Calu3 (cell line): ENCODE results near the gene SYNPO. TPM values are rescaled to one million over a fixed set of nuclear protein-coding genes. Genes with fewer than 3 reads are reported as not detected.
A peak's percentile ranks its signal among the peaks of the same experiment; 100 is the strongest.

ENCODE experiments used
- BruUV-seq: library from RNA; stranded (reverse); fragments of 400-500 nt; replicated peaks from 2 replicates; lab custom pipeline; 2021; lab: Mats Ljungman, UMichigan
- CTCF ChIA-PET: fragments of 300-600 bp; sonication (Branson Sonifier 250); formaldehyde crosslinking; loops from one replicate; lab custom pipeline; 2022; ENCODE audit warnings: antibody characterized with exemption; lab: Charles Lee
- DNase-seq: peaks from one replicate; pipeline ENCODE4 v3.0.0; 2022
- H3K27ac Mint-ChIP-seq: one replicate; pipeline ENCODE4 v1.8.0; 2022; ENCODE audit warnings: mixed read lengths; ENCODE audit not compliant: unreplicated experiment
- H3K27me3 Mint-ChIP-seq: one replicate; pipeline ENCODE4 v1.8.0; 2022; ENCODE audit warnings: mixed read lengths; ENCODE audit not compliant: unreplicated experiment
- H3K36me3 Mint-ChIP-seq: one replicate; pipeline ENCODE4 v1.8.0; 2022; ENCODE audit warnings: mild to moderate bottlenecking, moderate library complexity, mixed read lengths; ENCODE audit not compliant: insufficient read depth, unreplicated experiment
- H3K4me1 Mint-ChIP-seq: one replicate; pipeline ENCODE4 v1.8.0; 2022; ENCODE audit warnings: mild to moderate bottlenecking, low read depth, mixed read lengths; ENCODE audit not compliant: unreplicated experiment
- H3K4me3 Mint-ChIP-seq: one replicate; pipeline ENCODE4 v1.8.0; 2022; ENCODE audit warnings: mild to moderate bottlenecking, low read depth, moderate library complexity, mixed read lengths; ENCODE audit not compliant: unreplicated experiment
- H3K9me3 Mint-ChIP-seq: one replicate; pipeline ENCODE4 v1.8.0; 2022; ENCODE audit warnings: low read depth, mixed read lengths; ENCODE audit not compliant: unreplicated experiment
- intact Hi-C: fragments of 100-400 bp; cut with micrococcal nuclease; formaldehyde crosslinking; loops from one replicate; pipeline ENCODE4 v1.10.0; 2022; ENCODE audit not compliant: unreplicated experiment
- total RNA-seq: library from RNA; stranded (reverse); gene quantifications from 2 replicates; pipeline ENCODE4 v1.2.3, GENCODE V29; 2022
- TF ChIP-seq, protein P1 (sequence below): fragments of 200-600 bp; IDR thresholded peaks from one replicate; pipeline ENCODE4 v1.8.0; 2022; ENCODE audit warnings: antibody characterized with exemption; ENCODE audit not compliant: unreplicated experiment

SYNPO gene
- total RNA-seq, 1 experiment from 2014 or later = 0.92 TPM

DNA sequence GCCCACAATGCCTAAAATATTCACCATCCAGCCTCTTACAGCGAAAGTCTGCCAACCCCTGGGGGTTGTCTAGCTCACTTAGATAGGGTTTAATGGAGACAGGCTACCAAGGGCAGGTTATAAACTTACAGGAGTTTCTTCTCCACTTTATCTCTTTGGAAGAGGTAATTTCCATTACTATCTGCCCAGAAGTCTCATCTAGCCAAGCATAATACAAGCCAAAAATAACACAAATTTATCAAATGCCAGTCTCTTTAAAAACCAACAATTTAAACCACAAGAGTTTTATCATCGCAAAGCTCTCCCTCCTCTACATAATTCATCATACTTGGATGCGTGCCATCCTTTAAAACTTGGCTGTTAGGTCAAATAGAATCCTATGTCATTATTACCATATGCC is 54.2 kb downstream of the SYNPO start:
- Mint-ChIP-seq H3K27me3 (no peaks in the 10 kb centered on the region), H3K9me3 (no peaks in the 10 kb centered on the region), H3K4me1 (no peaks in the 10 kb centered on the region), H3K27ac (no peak overlapping the region), H3K4me3 (no peak overlapping the region), H3K36me3 (peaks cover 37% of the 10 kb centered on the region)
- TF ChIP-seq, protein P1, sequence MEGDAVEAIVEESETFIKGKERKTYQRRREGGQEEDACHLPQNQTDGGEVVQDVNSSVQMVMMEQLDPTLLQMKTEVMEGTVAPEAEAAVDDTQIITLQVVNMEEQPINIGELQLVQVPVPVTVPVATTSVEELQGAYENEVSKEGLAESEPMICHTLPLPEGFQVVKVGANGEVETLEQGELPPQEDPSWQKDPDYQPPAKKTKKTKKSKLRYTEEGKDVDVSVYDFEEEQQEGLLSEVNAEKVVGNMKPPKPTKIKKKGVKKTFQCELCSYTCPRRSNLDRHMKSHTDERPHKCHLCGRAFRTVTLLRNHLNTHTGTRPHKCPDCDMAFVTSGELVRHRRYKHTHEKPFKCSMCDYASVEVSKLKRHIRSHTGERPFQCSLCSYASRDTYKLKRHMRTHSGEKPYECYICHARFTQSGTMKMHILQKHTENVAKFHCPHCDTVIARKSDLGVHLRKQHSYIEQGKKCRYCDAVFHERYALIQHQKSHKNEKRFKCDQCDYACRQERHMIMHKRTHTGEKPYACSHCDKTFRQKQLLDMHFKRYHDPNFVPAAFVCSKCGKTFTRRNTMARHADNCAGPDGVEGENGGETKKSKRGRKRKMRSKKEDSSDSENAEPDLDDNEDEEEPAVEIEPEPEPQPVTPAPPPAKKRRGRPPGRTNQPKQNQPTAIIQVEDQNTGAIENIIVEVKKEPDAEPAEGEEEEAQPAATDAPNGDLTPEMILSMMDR = no peak
- intact Hi-C loops = no loop called here
- DNase-seq = no peak
- CTCF ChIA-PET = no interaction called here
- BruUV-seq = no TSS peak

DNA sequence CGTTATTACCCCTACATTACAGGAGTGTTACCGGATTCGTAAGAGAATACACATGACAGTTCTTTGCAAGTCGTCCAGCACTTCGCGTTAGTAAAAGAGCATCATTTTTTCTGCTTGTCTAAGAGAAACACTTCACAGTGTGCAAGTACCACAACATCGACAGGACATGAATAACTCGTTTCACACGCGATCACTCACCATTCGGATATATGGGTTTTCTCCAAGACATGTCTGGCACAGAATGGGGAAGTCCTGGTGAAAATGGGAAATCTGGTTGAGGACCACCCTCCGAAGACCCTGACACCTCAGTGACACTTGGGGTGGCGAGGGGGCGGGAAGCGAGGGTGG is 59.8 kb downstream of the SYNPO start:
- H3K36me3 Mint-ChIP-seq = peaks cover 12% of the 10 kb centered on the region
- H3K9me3 Mint-ChIP-seq = no peaks in the 10 kb centered on the region
- H3K4me1 Mint-ChIP-seq = no peaks in the 10 kb centered on the region
- intact Hi-C loops = no loop called here
- CTCF ChIA-PET = interaction anchor here (0.6 to 2.0 kb wide), 13 partner anchors 9 to 616 kb away, joined by 3 to 12 read pairs (median 3); partner anchors contain the start of genes DCTN4 and SMIM3
- H3K27ac Mint-ChIP-seq = no peak overlapping the region
- H3K4me3 Mint-ChIP-seq = no peak overlapping the region
- TF ChIP-seq, protein P1 = no peak
- H3K27me3 Mint-ChIP-seq = no peaks in the 10 kb centered on the region
- BruUV-seq = no TSS peak
- no peak for DNase-seq

GRCh38 chr5:150700594-150701377 is 60.3 kb downstream of the SYNPO start, which contains the start of gene RBM22:
Gene RBM22 (minus strand): TSS chr5:150701062. CDS start chr5:150700985, 77 bp downstream.
- Mint-ChIP-seq H3K9me3 (no peaks in the 10 kb centered on the region), H3K4me1 (no peaks in the 10 kb centered on the region), H3K27ac (no peak within 1 kb of the TSS), H3K36me3 (peaks cover 7% of the 10 kb centered on the region), H3K27me3 (no peaks in the 10 kb centered on the region), H3K4me3 (no peak within 1 kb of the TSS)
- BruUV-seq = no TSS peak
- DNase-seq = peak; percentile 94
- TF ChIP-seq, protein P1 = peak; percentile 65
- CTCF ChIA-PET = interaction anchor here (0.6 to 2.0 kb wide), 21 partner anchors 10 to 615 kb away, joined by 3 to 12 read pairs (median 3); partner anchors contain the start of genes DCTN4, MYOZ3 and SMIM3
- intact Hi-C loops = loop anchor here (1.0 kb wide), 1 partner anchor 147 kb away; no protein-coding TSS in a partner anchor

DNA sequence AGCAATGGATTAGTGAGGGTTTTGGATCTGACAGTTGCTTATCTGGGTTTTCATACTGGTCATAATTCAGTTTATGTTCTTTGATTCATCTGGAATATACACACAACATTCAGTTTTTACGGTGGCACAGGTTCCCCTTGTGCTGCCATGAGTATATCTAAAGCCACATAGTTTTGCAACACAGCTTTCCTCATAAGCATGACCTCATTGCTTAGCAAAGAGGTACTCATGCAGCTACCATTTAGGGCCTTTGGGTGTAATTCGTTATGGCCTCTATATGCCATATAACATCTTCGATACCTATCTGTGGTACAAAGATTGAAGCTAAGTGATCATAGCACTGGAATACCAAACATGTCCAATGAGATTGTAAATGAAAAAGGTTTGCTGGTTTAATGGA is 63.3 kb downstream of the SYNPO start:
- H3K4me1 Mint-ChIP-seq = no peaks in the 10 kb centered on the region
- BruUV-seq = no TSS peak
- H3K9me3 Mint-ChIP-seq = no peaks in the 10 kb centered on the region
- no peaks in the 10 kb centered on the region for H3K27me3 Mint-ChIP-seq
- no peak for DNase-seq
- H3K36me3 Mint-ChIP-seq = no peaks in the 10 kb centered on the region
- TF ChIP-seq, protein P1 = no peak
- H3K4me3 Mint-ChIP-seq = no peak overlapping the region
- intact Hi-C loops = loop anchor here (2.0 kb wide), 1 partner anchor 39 kb away; no protein-coding TSS in a partner anchor
- CTCF ChIA-PET = no interaction called here
- no peak overlapping the region for H3K27ac Mint-ChIP-seq
